ENCODE measurements around the gene LARGE2.

- TF ChIP-seq EZH2 (IDR thresholded peaks at IDR 0.05) (no peak), POLR2AphosphoS5 (IDR thresholded peaks at IDR 0.05; ENCODE audit: borderline replicate concordance, low read depth, low read length) (no peak)
Measured at GRCh38 chr11:45933846-45934579, 11.6 kb downstream of the LARGE2 start.
